Measurements from ENCODE around the gene EXTL1. TPM values are rescaled to one million over a fixed set of nuclear protein-coding genes. Genes with fewer than 3 reads are reported as not detected.

Gene EXTL1
- total RNA-seq, 4 donors from 2014 or later, result not detected

DNA sequence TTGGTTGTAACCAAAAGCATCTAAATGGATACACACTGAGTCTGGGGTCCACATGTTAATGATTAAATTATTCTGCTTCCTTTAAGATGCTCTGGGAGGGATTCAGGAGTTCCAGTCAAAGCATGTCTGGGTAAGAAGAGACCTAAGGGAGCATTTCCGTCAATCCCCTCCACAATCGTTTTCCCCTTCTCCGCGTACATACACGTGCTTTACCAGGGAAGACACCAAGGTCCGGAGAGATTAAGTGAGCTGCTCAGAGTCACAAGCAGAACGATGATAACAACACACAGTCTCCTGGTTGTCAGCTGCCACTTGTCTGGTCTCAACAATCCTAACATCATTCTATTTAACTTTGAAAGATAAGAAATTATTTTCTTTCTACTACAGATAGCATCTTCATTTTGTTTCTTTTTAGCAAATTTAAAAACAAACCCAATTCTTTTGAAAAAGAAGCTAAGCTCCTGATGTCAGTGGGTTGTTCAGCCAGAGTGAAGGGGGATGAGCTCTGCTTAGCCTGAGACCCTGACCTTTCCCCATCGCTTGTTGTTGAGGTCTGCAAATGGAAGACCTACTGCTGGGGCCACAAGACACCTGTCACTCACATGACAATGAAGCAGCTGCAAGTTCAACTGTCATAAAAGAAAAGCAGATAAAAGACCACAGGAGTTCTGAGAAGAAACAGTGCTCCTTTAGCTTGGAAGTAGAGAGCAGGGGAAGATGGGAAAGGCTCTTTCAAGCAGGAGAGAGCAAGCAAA is 28.2 kb upstream of the EXTL1 start:
- Histone ChIP-seq H3K4me3 (no peak overlapping the region), H3K27me3 (no peaks in the 10 kb centered on the region), H3K27ac (no peak overlapping the region), H3K9me3 (no peaks in the 10 kb centered on the region), H3K36me3 (peaks cover 0 to 39% (median 0%) of the 10 kb centered on the region in 3 donors), H3K4me1 (peaks cover 7 to 17% (median 9%) of the 10 kb centered on the region in 3 donors)
- intact Hi-C loops (cut with DNase I), result loop anchor here (10.0 kb wide), 1 partner anchor 169 kb away; no protein-coding TSS in a partner anchor
- no peak for TF ChIP-seq POLR2A (IDR thresholded peaks at IDR 0.05)
- TF ChIP-seq, protein P1, sequence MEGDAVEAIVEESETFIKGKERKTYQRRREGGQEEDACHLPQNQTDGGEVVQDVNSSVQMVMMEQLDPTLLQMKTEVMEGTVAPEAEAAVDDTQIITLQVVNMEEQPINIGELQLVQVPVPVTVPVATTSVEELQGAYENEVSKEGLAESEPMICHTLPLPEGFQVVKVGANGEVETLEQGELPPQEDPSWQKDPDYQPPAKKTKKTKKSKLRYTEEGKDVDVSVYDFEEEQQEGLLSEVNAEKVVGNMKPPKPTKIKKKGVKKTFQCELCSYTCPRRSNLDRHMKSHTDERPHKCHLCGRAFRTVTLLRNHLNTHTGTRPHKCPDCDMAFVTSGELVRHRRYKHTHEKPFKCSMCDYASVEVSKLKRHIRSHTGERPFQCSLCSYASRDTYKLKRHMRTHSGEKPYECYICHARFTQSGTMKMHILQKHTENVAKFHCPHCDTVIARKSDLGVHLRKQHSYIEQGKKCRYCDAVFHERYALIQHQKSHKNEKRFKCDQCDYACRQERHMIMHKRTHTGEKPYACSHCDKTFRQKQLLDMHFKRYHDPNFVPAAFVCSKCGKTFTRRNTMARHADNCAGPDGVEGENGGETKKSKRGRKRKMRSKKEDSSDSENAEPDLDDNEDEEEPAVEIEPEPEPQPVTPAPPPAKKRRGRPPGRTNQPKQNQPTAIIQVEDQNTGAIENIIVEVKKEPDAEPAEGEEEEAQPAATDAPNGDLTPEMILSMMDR (IDR thresholded peaks at IDR 0.05), result no peak
- 82 to 85% methylated on average over 8 of the region's 8 CpGs for WGBS, 2 donors
- DNase-seq, result no peak

DNA sequence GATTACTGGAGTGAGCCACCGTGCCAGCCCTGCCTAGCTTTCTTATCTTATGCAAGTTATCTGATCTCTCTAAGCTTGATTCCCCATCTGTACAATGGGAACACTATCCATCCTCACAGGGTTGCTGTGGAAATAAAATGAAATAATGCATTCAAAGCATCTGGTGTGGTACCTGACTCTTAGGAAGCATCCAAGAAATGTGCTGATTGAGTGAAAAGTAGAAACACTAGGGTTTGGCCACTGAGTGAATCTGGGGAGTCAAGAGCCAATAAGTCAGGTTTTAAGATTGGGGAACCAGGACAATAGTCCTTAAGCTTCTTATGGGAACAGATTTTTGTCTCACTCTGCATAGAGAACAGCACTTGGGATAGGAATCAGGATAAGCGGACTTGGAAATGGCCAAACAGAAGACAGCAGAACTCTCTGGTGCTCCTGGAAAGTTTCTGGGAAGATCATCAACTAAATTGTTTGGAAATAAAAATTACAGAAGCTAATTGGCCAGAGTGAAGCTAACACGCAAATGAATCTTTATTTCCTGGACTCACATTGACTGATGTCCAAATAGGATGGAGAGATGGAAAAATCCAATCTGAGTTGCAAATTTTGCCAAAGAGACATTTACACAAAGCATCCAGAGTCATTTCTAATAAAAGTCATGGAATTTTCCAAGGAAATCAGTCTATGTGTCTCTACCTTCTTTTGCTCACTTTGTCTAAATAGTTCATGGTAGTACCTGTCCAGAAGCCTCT is 27.0 kb upstream of the EXTL1 start:
- 93 to 97% methylated on average over 3 of the region's 3 CpGs for WGBS, 2 donors
- intact Hi-C loops (cut with DNase I), result loop anchor here (10.0 kb wide), 1 partner anchor 170 kb away; no protein-coding TSS in a partner anchor
- no peak for DNase-seq
- peaks cover 11 to 23% (median 15%) of the 10 kb centered on the region in 3 donors for H3K4me1 ChIP-seq
- no peaks in the 10 kb centered on the region for H3K27me3 ChIP-seq
- no peak overlapping the region for H3K4me3 ChIP-seq
- peaks cover 0 to 29% (median 0%) of the 10 kb centered on the region in 3 donors for H3K36me3 ChIP-seq
- H3K9me3 ChIP-seq, result no peaks in the 10 kb centered on the region
- H3K27ac ChIP-seq, result no peak overlapping the region
- no peak for TF ChIP-seq POLR2A (IDR thresholded peaks at IDR 0.05)
- TF ChIP-seq, protein P1 (IDR thresholded peaks at IDR 0.05), result no peak

DNA sequence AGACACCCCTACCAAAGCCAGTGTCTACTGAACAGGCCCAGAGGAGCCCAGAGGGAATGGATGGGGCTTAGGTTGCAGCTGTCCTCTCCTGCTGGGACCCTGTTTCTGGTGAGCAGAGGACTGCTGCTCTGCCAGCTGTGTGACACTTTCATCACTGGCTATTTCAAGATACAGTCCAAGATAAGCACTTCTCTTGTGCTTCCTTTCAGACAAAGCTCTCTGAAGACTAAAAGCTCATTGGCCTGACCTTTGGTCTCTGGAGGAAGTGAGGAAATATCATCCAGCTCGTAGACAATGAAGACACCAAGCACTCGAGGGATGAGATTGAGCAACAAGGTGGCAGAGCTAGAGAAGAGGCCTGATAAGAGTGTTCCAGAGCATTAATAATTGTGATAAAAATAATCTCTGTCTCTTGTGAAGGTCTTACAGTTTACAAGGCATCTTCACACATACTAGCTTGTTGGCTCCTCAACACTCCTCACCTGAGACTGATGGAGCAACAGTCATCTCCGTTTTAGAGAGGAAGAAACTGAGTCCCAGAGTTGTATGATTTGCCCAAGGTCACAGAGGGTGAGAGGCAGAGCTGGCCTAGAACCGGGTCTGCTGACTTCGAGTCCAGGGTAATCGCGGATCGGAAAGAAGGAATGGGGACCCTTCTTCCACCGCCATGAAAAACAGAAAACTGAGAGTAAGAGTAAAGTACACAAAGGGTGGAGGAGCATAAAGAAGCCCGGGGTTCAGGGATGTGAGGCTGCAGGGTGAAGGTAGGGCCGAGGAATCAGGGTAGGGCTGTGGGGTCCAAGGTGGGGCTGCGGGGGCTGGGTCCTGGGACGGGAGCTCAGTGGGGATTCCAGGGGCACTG is 24.4 kb upstream of the EXTL1 start:
- no peak for DNase-seq
- 2 to 3% methylated on average over 13 of the region's 13 CpGs for WGBS, 2 donors
- peaks cover 11 to 23% (median 15%) of the 10 kb centered on the region in 3 donors for H3K4me1 ChIP-seq

DNA sequence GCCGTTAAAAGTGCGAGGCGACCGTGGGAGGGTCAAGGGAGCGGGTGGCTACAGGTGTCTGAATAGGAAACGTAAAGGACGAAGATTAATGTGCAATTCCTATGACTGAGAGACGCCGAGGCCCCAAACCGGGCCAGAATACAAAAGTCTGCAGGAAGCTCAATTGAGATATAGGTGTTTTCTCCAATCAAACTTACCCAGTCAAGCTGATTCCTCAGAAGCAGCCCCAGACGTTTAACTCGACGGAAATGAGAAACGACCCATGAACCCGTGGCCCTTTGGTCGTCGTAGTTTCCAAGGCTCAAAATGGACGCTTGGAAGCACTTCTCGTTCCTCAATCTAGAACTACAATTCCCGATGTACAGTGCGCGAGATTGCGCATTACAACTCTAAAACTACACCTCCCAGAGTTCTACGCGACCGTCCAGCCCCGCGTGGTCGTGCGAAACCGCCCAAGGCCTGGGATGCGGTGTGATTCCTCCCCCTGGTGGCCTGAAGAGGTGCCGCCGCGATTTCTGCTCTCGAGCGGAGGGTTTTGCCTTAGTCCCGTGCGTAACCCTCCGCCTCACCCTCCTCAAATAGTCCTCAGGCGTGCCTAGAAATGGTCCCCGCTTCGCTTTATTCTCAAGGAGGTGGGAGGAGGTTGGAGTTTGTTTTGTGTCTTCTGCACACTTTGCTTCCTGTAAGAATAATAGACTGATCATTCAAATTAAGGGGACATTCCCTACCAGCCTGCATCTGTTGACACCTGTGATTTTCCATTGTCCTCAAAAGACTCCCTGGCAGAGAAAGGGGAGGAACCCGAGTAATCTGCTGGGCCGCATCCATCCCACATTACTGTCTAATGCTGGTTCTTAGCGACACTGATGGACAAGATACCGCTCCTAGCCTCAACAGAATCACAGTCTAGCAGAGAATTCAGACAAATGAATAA is 23.5 kb upstream of the EXTL1 start, which contains the start of gene PAFAH2:
Gene PAFAH2, minus strand, starts transcription at position 236 of the 934 bp plus-strand sequence. CDS start 7,247 bp downstream, outside the sequence.
- Histone ChIP-seq H3K9me3 (no peaks in the 10 kb centered on the region), H3K27ac (peak within 1 kb of the TSS; percentile 81 to 94 (median 90)), H3K27me3 (no peaks in the 10 kb centered on the region), H3K36me3 (peaks cover 0 to 7% (median 0%) of the 10 kb centered on the region in 3 donors), H3K4me1 (peaks cover 11 to 23% (median 15%) of the 10 kb centered on the region in 3 donors), H3K4me3 (peak within 1 kb of the TSS; percentile 43 to 80 (median 68))
- TF ChIP-seq, protein P1 (IDR thresholded peaks at IDR 0.05), result peak; percentile 96 to 100 (median 100)
- peak in 3 of 4 donors; percentile 22 to 55 (median 49) for TF ChIP-seq POLR2A (IDR thresholded peaks at IDR 0.05)
- WGBS, 2 donors, result 1% methylated on average over 25 to 44 of the region's 47 CpGs
- intact Hi-C loops (cut with DNase I), result loop anchor here (1.0 to 10.0 kb wide), 2 partner anchors 103 to 173 kb away; no protein-coding TSS in a partner anchor
- peak; percentile 88 for DNase-seq

More for the DNA sequence above, 24.4 kb upstream of the EXTL1 start:
- Histone ChIP-seq H3K4me3 (peak overlapping the region; percentile 43 to 80 (median 68)), H3K9me3 (no peaks in the 10 kb centered on the region), H3K27me3 (no peaks in the 10 kb centered on the region), H3K27ac (peak overlapping the region; percentile 81 to 94 (median 90)), H3K36me3 (peaks cover 0 to 15% (median 0%) of the 10 kb centered on the region in 3 donors)
- TF ChIP-seq, protein P1 (IDR thresholded peaks at IDR 0.05), result no peak
- TF ChIP-seq POLR2A (IDR thresholded peaks at IDR 0.05), result peak in 1 of 4 donors; percentile 29
- intact Hi-C loops (cut with DNase I), result loop anchor here (10.0 kb wide), 1 partner anchor 172 kb away; no protein-coding TSS in a partner anchor

All from esophagus squamous epithelium (tissue), 5 donors.